RCC 7860 (cell line): ENCODE data around the gene EIF3L.

Experiments
- DNase-seq: peaks from one replicate; pipeline ENCODE4 v3.0.0-alpha.2; 2015; ENCODE audit warnings: low spot score
- FAIRE-seq: peaks from 2 replicates; lab custom pipeline; 2012; peaks lifted over from hg19 to GRCh38; lab: Jason Lieb, UNC

The EIF3L gene

DNA sequence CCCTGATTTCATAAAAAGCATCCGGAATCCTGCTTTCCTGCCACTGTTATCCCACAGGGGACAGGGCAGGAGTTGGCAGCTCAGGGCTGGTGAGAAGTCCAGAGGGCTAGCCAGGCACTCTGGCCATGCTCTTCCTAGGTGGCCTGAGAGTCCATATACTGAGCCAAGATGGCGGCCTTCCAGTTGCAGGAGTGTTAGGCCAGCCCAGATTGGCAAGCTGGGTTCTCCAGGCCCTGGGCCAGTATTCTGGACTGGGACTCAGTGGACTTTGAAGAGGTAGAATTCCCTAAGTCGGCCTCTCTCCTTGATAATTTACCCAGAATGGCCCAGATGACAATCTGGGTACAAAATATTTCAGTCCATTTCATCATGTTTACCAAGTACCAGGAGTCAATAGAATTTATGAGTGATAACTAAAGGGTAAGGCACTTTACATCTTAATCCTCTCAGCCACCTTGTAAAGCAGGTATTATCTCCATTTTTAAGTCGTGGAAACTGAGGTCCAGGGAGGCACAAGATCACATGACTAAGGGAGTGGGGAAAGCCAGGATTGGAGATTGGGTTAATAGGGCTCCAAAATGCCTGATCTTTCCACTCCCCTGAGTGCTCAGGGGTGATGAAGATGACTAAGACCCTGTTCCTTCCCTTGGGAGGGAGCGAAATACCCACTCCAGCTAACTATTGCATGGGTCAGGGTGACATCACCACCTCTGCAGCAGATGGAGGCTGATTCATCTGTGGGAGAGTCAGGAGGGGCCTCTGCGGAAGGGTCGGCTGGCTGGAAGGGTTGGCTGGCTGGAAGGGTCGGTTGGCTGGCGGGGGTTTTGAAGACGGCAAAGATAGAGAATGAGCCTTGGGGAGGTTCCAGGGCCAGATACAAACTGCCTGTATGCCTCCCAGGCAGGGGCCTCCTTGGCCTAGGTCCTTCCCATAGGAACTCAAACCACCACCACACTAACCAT is 55.6 kb downstream of the EIF3L start:
- FAIRE-seq (peak; percentile 92), DNase-seq (peak; percentile 94)

DNA sequence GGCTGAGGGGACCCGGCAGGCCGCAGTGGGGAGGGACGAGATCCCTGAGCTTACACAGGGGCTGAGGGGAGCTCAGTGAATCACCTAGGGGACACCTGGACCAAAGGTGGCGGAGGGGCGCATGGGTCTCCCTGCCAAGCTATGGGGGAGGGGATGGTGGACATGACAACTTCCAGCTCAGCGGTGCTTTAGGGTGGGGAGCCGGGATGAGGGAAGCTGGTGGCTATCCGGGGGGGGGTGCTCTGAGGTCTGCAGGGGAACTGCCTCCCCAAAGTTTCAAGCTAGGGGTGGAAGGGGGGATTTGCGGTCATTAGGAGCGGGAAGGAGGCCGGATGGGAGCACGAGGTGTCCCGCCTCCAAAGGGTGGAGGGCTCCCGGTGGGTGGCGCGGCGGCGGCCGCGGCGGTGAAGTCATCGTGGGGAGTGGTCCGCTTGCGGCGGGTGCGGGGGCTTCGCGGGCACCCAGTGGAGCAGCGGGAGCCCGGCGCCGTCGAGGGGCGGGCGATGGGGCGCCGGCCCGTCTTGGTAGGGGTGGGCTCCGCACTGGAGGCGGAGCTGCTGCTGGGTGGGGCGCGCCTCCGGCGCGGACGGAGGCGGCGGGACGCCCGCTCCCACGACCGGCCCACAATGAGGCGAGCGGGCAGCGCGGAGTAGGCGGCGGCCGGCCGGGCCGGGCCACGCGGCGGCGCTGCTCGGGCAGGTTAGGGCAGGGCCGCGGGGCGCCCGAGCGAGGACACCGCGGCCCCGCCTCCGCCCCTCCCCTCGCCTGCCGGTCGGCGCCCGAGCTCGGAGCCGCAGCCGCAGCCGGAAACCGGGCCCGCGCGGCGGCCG is 56.5 kb downstream of the EIF3L start, which contains the start of gene MICALL1:
MICALL1 (plus strand) TSS at position 764 of the 830 bp plus-strand sequence. CDS start 126 bp downstream, outside the sequence.
- DNase-seq (peak; percentile 67), FAIRE-seq (no peak)

DNA sequence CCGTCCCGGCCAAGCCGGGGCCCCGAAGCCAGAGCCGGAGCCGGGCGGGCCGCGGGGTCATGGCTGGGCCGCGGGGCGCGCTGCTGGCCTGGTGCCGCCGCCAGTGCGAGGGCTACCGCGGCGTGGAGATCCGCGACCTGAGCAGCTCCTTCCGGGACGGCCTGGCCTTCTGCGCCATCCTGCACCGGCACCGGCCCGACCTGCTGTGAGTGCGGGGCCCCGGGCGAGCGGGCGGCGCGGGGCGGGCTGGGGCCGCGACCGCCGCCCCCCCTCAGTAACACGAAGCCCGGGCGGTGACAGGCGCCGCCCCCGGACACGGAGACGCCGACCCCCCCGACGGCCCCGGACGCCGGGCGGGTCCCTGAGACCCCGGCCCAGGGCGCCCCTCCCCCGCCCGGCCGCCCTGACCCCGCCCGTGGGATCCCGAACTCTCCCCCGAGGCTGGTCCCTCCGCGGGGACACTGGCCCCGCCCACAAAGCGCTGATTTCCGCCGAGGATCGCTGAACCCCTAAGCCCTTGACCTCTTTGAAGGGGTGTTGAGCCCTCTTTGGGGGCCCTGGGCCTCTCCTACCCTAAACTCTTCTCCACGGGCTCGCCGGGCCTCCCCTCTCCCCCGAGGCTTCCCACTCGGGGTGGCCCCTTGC is 57.3 kb downstream of the EIF3L start:
- DNase-seq (no peak), FAIRE-seq (no peak)

DNA sequence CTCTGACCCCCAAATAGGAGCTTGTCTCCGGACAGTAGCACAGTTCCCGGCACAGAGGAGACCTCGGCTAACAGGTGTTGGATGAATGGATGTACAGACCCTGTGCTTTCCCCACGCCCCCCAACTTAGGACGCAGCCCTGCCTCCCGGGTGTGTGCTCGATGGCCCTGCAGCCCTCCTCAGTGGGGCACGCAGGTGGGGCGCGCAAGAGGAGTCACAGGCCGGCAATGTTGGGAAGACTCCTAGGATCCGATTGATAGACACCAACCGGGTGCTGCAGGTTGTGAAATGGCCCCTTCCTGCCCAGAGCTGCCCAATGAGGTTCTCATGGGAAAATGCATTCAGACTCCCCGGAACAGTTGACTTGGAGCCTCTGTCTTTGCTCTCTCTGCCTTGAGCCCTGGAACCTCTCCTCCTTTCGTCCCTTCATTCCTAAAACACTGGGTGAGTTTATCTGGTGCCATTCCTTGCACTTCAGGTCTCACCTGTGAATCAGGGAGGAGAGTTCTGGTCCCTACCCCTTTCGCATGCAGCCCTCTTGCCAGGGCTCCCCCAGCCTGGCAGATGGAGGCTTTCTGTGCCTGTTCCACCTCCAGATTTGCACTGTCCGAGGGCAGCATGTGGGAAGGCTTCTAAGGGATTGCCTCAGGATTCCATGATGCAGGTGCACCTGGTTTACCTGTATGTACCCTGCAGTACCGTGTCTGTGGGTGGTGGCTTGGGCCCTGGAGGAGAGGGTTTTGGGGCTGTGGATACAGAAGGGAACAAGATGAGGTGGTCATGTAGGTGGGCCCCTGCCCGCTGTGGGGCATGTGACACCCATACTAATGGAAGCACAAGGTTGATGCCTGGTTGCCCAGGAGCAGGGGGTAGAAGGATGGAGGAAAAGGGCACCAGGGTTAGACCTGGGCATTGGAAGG is 58.1 kb downstream of the EIF3L start:
- DNase-seq (no peak), FAIRE-seq (no peak)

DNA sequence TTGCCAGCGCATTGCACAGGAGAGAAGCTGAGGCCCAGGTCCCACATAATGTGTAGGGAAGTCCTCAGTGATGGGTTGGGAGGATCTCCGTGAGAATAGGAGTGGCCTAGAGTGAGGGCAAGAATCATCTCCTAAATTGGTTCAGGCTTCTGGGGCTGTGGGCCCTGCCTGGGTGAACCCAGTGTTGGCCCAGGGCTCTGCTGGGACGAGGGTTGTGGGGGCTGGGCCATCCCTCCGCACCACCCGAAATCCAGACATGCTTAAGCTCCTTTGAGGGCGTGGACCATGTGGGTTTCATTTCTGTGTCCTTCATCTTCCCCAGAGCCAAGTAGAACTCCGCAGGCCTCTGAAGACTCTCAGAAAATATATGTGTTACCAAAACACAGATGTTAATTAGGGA is 60.5 kb downstream of the EIF3L start:
- no peak for FAIRE-seq
- DNase-seq, result no peak

DNA sequence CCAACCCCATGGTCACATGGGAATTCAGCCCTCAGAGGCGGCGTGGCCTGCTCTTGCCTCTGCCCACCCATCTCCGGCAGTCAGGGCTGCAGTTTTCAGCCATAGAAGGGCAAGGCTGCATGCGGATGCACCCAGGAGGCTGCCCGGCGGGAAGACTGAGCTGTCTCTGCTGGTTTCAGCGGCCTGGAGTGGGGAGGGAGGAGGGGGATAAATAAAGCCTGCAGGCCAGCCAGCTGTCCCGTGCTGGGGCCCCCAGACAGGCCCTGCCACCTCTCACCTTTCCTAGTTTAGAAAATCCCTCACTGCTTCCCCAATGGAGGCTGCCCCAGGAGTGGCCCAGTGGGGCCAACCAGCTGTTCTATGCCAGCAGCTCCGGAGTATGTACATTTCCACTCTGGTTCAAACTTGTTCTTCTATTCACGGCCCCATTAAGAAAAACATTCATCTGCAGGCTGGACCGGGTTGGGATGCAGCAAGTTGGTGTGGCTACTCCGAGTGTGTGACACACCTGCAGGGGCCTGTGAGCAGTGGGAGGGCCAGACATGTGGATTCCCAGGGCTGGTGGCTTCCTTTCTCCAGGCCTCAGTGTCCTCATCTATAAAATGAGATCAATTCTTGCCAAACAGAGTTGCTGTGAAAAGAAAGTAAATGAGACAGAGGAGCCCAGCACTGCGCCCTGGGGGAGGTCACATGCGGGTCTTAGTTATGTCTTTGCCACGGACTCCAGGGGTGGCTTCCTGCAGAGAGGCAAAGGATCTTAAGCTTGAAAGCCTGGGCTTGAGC is 61.9 kb downstream of the EIF3L start:
- DNase-seq (no peak), FAIRE-seq (no peak)

DNA sequence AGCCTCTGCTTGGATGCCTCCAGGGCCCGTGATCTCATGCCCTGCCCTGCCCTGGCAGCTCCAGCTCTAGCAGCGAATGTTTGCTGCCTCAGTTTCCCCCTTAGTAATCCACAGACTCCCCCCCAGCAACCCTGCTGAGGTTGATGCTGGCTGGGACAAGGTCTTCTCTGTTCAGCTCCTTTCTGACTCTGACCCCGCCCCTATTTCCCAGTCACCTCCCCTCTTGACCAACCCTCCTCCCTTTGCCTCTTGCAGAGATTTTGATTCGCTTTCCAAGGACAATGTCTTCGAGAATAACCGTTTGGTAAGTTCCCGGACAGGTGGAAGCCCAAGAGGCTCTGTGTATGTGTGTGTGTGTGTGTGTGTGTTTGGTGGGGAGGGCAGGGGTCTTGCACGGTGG is 62.5 kb downstream of the EIF3L start:
- DNase-seq (no peak), FAIRE-seq (no peak)

DNA sequence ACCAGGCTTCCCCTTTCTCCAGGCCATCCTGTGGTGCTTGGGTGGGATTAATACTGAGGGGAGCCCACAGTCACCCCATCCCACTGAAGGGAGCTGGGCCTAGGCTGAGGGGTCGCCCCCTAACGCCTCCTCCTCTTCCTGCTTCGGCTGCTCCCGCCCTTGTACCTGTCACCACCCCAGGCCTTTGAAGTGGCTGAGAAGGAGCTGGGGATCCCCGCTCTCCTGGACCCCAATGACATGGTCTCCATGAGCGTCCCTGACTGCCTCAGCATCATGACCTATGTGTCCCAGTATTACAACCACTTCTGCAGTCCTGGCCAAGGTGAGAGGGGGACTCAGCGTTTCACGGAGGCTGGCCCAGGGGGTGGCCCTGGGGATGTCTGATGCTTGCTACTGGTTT is 63.0 kb downstream of the EIF3L start:
- FAIRE-seq (no peak), DNase-seq (no peak)

DNA sequence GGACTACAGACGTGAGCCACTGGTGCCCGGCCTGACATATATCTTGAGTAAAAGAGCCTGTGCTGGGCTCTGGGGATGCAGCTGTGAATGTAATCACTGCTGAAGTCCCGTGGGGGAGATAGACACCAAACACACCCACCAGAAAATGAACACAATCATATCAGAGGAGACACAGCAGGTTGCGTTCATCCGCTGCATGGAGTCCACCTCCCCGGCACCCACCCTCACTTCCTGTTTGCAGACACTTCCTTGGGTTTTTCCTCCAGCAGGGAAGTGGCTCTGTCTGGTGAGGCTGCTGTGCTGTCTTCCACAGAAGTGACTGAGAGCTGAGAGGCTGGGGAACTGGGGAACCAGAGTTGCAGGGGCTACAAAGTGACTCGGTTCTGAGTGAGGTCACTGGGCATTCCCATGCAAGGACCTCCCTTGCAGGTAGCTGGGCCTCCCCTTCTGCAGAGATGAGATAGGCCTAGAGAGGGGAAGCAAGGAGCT is 64.1 kb downstream of the EIF3L start:
- DNase-seq, result no peak
- FAIRE-seq, result no peak

DNA sequence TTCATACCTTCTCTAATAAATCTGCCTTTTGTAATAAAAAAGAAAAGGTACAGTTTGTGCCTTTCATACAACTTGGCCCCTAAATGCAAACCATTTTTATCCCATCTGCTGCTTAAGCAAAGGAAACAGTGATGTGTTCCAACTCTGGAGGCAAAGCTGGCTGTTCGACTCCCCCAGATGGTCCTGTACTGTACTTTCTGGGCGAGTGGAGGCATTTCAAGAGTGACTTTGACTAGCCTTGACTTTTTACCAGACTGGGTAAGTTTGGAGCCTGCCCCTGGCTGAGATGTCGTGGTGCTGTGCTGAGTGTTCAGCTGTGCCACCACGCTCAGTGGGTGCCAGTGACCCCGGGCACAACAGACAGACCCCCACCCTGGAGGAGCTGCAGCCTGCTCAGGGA is 67.1 kb downstream of the EIF3L start:
- no peak for FAIRE-seq
- DNase-seq, result no peak

DNA sequence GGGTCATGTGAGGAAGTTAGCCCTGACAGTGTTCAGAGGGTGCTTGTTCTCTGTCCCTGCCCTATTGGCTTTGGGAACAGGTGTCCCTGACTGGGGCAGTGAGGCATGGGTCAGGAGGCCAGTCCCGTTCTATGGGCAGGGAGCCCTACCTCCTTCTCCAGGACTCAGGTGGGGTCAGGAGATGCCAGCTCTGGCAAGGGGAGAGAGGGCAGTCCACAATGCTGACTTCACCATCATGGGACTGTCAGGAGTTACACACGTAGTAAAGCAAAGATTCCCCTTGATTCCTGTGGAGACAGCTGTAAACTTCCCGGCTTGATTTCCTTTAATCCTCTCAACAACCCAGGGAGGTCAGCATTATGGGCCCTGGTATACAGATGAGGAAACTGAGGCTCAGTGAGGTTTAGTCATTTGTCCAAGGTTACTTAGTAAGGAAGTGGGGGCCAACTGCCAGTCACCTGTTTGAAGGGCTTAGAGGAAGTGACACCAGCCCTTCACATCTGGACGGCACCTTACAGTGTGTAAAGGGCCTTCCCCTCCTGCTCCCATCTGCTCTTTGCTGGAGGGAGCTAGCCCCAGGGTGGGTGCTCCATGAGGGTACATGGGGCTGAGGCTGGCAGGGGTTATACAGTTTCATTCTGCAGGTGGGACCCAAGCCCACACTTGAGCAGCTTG is 68.8 kb downstream of the EIF3L start:
- DNase-seq (no peak), FAIRE-seq (no peak)

DNA sequence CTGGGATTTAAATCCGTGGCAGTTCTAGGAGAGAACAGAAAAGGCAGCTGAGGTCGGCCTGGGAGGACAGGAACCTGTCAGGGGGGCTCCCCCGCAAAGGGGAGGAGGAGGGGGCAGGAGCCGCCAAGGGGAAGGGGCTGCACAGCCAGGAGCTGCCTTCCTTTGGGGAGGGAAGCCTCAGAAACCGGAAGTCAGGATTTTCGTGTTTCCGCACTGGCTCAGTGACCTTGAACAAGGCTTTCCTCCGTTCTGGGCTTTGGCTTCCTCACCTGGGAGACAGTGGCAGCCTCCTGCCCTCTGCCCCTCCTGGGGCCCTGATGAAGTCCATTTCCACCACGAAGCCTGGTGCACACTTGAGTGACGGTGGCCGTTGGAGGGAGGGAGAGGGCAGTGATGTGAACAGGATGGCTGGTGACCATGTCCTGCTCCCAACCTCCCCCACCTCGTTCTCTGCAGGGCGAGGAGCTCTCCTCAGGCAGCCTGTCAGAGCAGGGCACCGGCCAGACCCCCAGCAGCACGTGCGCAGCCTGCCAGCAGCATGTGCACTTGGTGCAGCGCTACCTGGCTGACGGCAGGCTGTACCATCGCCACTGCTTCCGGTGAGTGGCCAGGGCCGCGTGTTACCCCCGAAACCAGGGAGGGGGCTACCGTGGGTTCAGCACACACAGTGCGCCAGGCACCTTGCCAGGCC is 69.5 kb downstream of the EIF3L start:
- DNase-seq (no peak), FAIRE-seq (no peak)

DNA sequence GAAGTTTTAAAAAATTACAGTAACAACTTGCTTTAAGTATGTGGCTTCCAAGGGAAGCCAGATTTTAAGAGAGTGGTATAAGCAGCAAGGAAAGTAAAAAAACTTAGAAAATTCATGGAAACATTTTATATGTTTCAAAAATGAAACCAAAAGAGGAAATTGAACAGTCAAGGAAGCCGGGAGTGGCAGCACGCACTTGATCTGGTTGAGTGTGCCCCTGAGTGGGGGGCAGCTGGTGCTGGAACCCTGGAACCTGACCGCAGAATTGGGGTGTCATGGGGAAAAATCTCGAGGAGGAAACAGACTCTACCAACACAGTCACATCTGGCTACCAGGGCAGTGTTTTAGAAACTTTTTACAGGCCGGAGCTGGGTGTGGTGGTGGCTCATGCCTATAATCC is 70.9 kb downstream of the EIF3L start:
- no peak for FAIRE-seq

DNA sequence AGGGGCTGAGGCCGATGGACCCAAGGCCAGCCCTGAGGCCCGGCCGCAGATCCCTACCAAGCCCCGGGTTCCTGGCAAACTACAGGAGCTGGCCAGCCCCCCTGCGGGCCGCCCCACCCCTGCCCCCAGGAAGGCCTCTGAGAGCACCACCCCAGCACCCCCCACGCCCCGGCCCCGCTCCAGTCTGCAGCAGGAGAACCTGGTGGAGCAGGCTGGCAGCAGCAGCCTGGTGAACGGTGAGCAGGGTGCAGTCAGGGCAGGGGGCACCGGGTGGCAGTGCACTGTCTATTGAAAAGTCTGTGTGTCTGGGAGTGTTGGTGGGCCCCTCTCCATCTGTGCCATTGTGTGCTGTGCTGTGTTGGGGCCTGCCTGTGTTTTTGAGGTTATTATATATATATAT is 73.0 kb downstream of the EIF3L start:
- DNase-seq (no peak), FAIRE-seq (no peak)

More for the DNA sequence above, 70.9 kb downstream of the EIF3L start:
- DNase-seq, result no peak

DNA sequence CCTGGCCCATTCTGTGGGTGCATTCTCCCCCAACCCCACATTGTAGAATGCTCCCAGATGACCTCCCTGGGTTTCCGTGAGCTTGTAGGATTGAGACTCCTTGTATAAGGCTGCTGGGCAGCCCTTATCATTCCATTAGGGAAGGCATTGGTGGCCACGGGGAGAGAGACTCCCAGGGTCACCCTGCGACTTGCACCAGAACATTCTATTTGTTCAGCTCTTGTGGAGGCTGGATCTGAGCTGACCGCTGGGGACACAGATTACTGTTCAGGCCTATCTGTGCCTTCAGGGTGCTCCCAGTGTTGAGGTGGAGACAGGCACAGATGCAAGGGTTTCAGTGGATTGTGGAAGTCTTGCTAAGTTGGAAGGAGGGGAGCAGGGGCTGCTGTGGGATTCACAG is 74.7 kb downstream of the EIF3L start:
- DNase-seq, result no peak
- no peak for FAIRE-seq

DNA sequence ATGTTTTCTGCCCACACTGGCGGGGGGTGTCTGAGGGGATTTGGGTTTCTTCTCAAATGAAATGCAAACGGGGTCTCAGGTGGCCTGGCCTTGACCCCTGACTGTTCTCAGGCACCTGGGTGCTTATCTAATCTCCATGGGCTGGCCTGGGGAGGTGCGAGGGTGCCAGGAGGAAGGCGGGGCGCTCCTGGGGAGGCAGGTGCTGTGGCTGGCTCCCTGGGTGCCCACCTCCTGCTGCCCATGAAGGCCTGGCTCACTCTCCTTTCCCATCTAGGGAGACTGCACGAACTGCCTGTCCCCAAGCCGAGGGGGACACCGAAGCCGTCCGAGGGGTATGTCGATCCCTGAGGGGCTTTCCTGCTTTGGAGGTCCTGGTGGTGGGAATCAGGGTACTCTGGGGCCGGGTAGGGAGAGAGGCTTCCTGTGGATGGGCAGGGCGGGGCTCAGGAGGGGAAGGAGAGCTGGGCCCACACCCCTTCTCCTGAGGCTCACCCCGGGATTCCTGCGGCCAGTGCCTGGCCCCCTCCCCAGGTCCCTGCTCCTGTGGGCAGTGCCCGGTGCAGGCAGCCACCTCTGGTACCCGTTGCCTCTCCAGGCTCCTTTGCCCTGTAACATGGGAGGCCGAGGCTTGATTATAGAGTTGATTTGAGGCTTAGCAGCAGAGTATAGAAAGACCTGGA is 75.3 kb downstream of the EIF3L start:
- FAIRE-seq, result no peak
- no peak for DNase-seq

DNA sequence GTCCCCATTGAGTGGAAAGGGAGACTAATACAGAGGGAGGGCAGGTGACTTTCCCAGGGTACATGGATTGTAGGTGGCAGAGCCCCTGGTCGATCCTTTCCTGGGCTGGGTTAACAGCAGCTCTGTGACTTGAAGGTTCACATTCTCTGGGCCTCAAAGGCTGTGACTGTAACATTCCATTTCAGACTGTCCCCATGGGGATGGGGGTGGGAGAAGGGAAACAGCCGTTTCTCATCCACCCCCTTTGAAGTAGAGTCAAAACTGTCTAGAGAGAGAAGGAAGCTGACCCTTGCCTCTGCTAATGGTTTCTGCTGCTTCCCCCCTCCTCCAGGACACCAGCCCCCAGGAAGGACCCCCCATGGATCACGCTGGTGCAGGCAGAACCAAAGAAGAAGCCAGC is 76.1 kb downstream of the EIF3L start:
- FAIRE-seq, result no peak

DNA sequence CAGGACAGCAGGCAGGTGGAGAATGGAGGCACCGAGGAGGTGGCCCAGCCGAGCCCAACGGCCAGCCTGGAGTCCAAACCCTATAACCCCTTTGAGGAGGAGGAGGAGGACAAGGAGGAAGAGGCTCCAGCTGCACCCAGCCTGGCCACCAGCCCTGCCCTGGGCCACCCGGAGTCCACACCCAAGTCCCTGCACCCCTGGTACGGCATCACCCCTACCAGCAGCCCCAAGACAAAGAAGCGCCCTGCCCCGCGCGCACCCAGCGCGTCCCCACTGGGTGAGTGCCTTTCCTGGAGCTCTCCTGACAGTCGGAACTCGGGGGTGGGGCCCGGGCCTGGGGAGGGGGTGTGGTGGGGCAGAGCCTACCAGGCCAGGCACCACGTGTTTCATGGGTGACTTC is 76.5 kb downstream of the EIF3L start:
- DNase-seq (no peak), FAIRE-seq (no peak)

More for the DNA sequence above, 76.1 kb downstream of the EIF3L start:
- no peak for DNase-seq
